Adrenal gland (tissue), 5 donors: Measurements from ENCODE around the gene SYNE1.
A peak's percentile ranks its signal among the peaks of the same experiment; 100 is the strongest.

Experiments
- POLR2A ChIP-seq, 2 donors: fragments of 450-650 bp; IDR thresholded peaks; one replicate each; pipeline ENCODE4 v1.6.1; 2017; ENCODE audit warnings: antibody characterized with exemption in 2 of 2, mild to moderate bottlenecking in 2 of 2, moderate library complexity in 1 of 2
- TF ChIP-seq, protein P1 (sequence below), 6 experiments: fragments of 450-650 bp in 4 of 6; fragments of 200-600 bp in 2 of 6; sonication (generic) in 1 of 6; IDR thresholded peaks; 1 replicate in 5 of 6; 2 replicates in 1 of 6; pipeline versions ENCODE4 v1.5.1 to v1.8.0; 2016 to 2021; ENCODE audit warnings: antibody characterized with exemption in 6 of 6, mild to moderate bottlenecking in 2 of 6, moderate library complexity in 1 of 6
- donor health status: DM: no; HTN: no; CAD: no.

DNA sequence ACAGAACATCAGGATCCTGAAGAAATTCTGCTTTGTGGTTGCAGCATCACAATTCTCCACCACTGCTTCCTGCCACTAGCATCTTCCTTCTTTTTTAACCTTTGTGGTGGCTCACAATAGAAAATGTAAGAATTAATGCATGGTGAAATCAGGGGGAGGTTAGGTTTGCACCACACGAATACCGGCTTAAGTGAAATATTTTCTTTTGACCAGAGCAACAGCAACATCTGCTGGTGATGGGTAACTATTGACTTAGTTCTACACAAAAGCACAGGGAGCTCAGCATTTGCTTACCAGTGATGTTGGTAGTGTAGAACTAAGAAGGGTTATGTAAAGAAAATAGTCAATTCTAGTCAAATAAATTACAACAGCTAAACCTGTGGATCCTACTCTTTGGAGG is 280.5 kb downstream of the SYNE1 start:
- TF ChIP-seq, protein P1, sequence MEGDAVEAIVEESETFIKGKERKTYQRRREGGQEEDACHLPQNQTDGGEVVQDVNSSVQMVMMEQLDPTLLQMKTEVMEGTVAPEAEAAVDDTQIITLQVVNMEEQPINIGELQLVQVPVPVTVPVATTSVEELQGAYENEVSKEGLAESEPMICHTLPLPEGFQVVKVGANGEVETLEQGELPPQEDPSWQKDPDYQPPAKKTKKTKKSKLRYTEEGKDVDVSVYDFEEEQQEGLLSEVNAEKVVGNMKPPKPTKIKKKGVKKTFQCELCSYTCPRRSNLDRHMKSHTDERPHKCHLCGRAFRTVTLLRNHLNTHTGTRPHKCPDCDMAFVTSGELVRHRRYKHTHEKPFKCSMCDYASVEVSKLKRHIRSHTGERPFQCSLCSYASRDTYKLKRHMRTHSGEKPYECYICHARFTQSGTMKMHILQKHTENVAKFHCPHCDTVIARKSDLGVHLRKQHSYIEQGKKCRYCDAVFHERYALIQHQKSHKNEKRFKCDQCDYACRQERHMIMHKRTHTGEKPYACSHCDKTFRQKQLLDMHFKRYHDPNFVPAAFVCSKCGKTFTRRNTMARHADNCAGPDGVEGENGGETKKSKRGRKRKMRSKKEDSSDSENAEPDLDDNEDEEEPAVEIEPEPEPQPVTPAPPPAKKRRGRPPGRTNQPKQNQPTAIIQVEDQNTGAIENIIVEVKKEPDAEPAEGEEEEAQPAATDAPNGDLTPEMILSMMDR (IDR thresholded peaks at IDR 0.05), result peak in 2 of 6 experiments; percentile 18
- no peak for TF ChIP-seq POLR2A (IDR thresholded peaks at IDR 0.05)
